Mucosa of rectum (tissue), 2 donors: ENCODE results near the gene KRT74.

Experiments
- H3K27ac ChIP-seq, 2 donors: one replicate each; pipeline ENCODE4 v1.7.0; 2013; ENCODE audit warnings: inconsistent platforms in 2 of 2, low read depth in 2 of 2, low read length in 2 of 2
- H3K27me3 ChIP-seq, 2 donors: one replicate each; pipeline ENCODE4 v1.7.0; 2013; ENCODE audit warnings: low read length in 2 of 2; ENCODE audit not compliant: control insufficient read depth in 2 of 2, insufficient read depth in 2 of 2
- H3K36me3 ChIP-seq, 2 donors: one replicate each; pipeline ENCODE4 v1.7.0; 2013; ENCODE audit warnings: low read length in 2 of 2; ENCODE audit not compliant: control insufficient read depth in 2 of 2, insufficient read depth in 2 of 2
- H3K4me1 ChIP-seq, 2 donors: one replicate each; pipeline ENCODE4 v1.7.0; 2013; ENCODE audit warnings: low read length in 2 of 2, mild to moderate bottlenecking in 1 of 2; ENCODE audit not compliant: control insufficient read depth in 2 of 2, insufficient read depth in 2 of 2
- H3K4me3 ChIP-seq, 2 donors: one replicate each; pipeline ENCODE4 v1.7.0; 2013; ENCODE audit warnings: low read length in 2 of 2
- H3K9ac ChIP-seq, 2 donors: one replicate each; pipeline ENCODE4 v1.7.0; 2013; ENCODE audit warnings: low read length in 2 of 2, low read depth in 1 of 2, mild to moderate bottlenecking in 1 of 2
- H3K9me3 ChIP-seq, 2 donors: one replicate each; pipeline ENCODE4 v1.7.0; 2013; ENCODE audit warnings: low read length in 2 of 2; ENCODE audit not compliant: control insufficient read depth in 2 of 2
- donor health status: healthy.
- donor health status: Normal muscosa, but diverticular disease.

Gene KRT74

GRCh38 chr12:52573743-52574142 lies at the start of gene KRT74:
TSS of gene KRT74 (minus strand) at chr12:52573843. CDS start at chr12:52573777, 66 bp downstream.
- Histone ChIP-seq H3K36me3 (no peaks in the 10 kb centered on the region), H3K27me3 (no peaks in the 10 kb centered on the region)

GRCh38 chr12:52622349-52622748 lies 48.7 kb upstream of the KRT74 start:
- H3K4me3 ChIP-seq: no peak overlapping the region
- no peaks in the 10 kb centered on the region for H3K4me1 ChIP-seq
- no peak overlapping the region for H3K27ac ChIP-seq
- H3K27me3 ChIP-seq: peaks cover 0 to 5% of the 10 kb centered on the region in 2 donors
- no peak overlapping the region for H3K9ac ChIP-seq
- no peaks in the 10 kb centered on the region for H3K36me3 ChIP-seq
- H3K9me3 ChIP-seq: no peaks in the 10 kb centered on the region

More at GRCh38 chr12:52573743-52574142, at the start of gene KRT74:
- no peak within 1 kb of the TSS for H3K27ac ChIP-seq
- no peaks in the 10 kb centered on the region for H3K9me3 ChIP-seq
- no peak within 1 kb of the TSS for H3K4me3 ChIP-seq
- H3K9ac ChIP-seq: no peak within 1 kb of the TSS
- no peaks in the 10 kb centered on the region for H3K4me1 ChIP-seq

GRCh38 chr12:52618866-52619265 lies 45.2 kb upstream of the KRT74 start:
- no peak overlapping the region for H3K27ac ChIP-seq
- no peak overlapping the region for H3K4me3 ChIP-seq
- no peaks in the 10 kb centered on the region for H3K9me3 ChIP-seq
- no peaks in the 10 kb centered on the region for H3K4me1 ChIP-seq
- peaks cover 0 to 3% of the 10 kb centered on the region in 2 donors for H3K27me3 ChIP-seq
- H3K9ac ChIP-seq: no peak overlapping the region
- no peaks in the 10 kb centered on the region for H3K36me3 ChIP-seq

GRCh38 chr12:52618216-52618615 lies 44.6 kb upstream of the KRT74 start, which contains the start of gene KRT73:
TSS of gene KRT73 (minus strand) at chr12:52618559. CDS start at chr12:52618524, 35 bp downstream.
- Histone ChIP-seq H3K9me3 (no peaks in the 10 kb centered on the region), H3K36me3 (no peaks in the 10 kb centered on the region), H3K9ac (no peak within 1 kb of the TSS), H3K4me1 (no peaks in the 10 kb centered on the region), H3K27ac (no peak within 1 kb of the TSS), H3K4me3 (no peak within 1 kb of the TSS), H3K27me3 (peaks cover 0 to 3% of the 10 kb centered on the region in 2 donors)

GRCh38 chr12:52617403-52617785 lies 43.8 kb upstream of the KRT74 start:
- no peak overlapping the region for H3K4me3 ChIP-seq

GRCh38 chr12:52616680-52617402 lies 43.2 kb upstream of the KRT74 start:
- Histone ChIP-seq H3K9ac (no peak overlapping the region), H3K27me3 (peaks cover 0 to 3% of the 10 kb centered on the region in 2 donors), H3K36me3 (no peaks in the 10 kb centered on the region), H3K9me3 (no peaks in the 10 kb centered on the region), H3K27ac (no peak overlapping the region), H3K4me3 (no peak overlapping the region), H3K4me1 (no peaks in the 10 kb centered on the region)

More at GRCh38 chr12:52617403-52617785, 43.8 kb upstream of the KRT74 start:
- Histone ChIP-seq H3K27ac (no peak overlapping the region), H3K4me1 (no peaks in the 10 kb centered on the region), H3K9ac (no peak overlapping the region), H3K36me3 (no peaks in the 10 kb centered on the region), H3K27me3 (peaks cover 0 to 3% of the 10 kb centered on the region in 2 donors), H3K9me3 (no peaks in the 10 kb centered on the region)

GRCh38 chr12:52615912-52616311 lies 42.3 kb upstream of the KRT74 start:
- no peaks in the 10 kb centered on the region for H3K4me1 ChIP-seq
- H3K9me3 ChIP-seq: no peaks in the 10 kb centered on the region
- no peak overlapping the region for H3K4me3 ChIP-seq
- peaks cover 0 to 3% of the 10 kb centered on the region in 2 donors for H3K27me3 ChIP-seq
- H3K9ac ChIP-seq: no peak overlapping the region
- H3K36me3 ChIP-seq: no peaks in the 10 kb centered on the region
- no peak overlapping the region for H3K27ac ChIP-seq

GRCh38 chr12:52615208-52615868 lies 41.7 kb upstream of the KRT74 start:
- no peak overlapping the region for H3K9ac ChIP-seq
- peaks cover 4 to 6% of the 10 kb centered on the region in 2 donors for H3K27me3 ChIP-seq
- no peaks in the 10 kb centered on the region for H3K4me1 ChIP-seq
- no peak overlapping the region for H3K4me3 ChIP-seq
- no peaks in the 10 kb centered on the region for H3K9me3 ChIP-seq
- H3K36me3 ChIP-seq: no peaks in the 10 kb centered on the region
- H3K27ac ChIP-seq: no peak overlapping the region

GRCh38 chr12:52614381-52615207 lies 41.0 kb upstream of the KRT74 start:
- H3K9ac ChIP-seq: no peak overlapping the region
- peaks cover 4 to 6% of the 10 kb centered on the region in 2 donors for H3K27me3 ChIP-seq
- no peaks in the 10 kb centered on the region for H3K36me3 ChIP-seq
- no peak overlapping the region for H3K27ac ChIP-seq
- H3K9me3 ChIP-seq: no peaks in the 10 kb centered on the region
- H3K4me1 ChIP-seq: no peaks in the 10 kb centered on the region
- no peak overlapping the region for H3K4me3 ChIP-seq
